Smooth muscle cell of the umbilical artery (primary cell): ENCODE data around the gene TRAPPC10. TPM values are rescaled to one million over a fixed set of nuclear protein-coding genes. Genes with fewer than 3 reads are reported as not detected.

Experiments used
- total RNA-seq: library from RNA; depleted of rRNA; stranded (reverse); fragments of >200 nt; gene quantifications from 2 replicates; pipeline ENCODE4 v1.2.3, GENCODE V29; 2014

Gene TRAPPC10
- total RNA-seq = 22.0 and 33.6 TPM in 2 replicates

GRCh38 chr21:44011579-44012473 is at the start of gene TRAPPC10:
Gene TRAPPC10 (plus strand): TSS chr21:44012309. CDS start chr21:44012494, 185 bp downstream.

GRCh38 chr21:44107026-44107501 is 95.0 kb downstream of the TRAPPC10 start, which contains the start of gene PWP2:
Gene PWP2 (plus strand): TSS chr21:44107399. CDS start chr21:44107417, 18 bp downstream.

Other genes with a start within 250 kb of the TRAPPC10 start
- 4.2 TPM in 2 replicates for gene CSTB, start 236.0 kb upstream of the TRAPPC10 start, total RNA-seq
- gene RRP1, start 222.7 kb upstream of the TRAPPC10 start, total RNA-seq = 13.7 and 22.7 TPM in 2 replicates
- gene AGPAT3, start 147.1 kb upstream of the TRAPPC10 start, total RNA-seq = 51.4 and 130 TPM in 2 replicates
- 4.8 and 6.7 TPM in 2 replicates for gene PWP2, start 95.1 kb downstream of the TRAPPC10 start, total RNA-seq
- 8.5 and 17.8 TPM in 2 replicates for gene GATD3, start 121.4 kb downstream of the TRAPPC10 start, total RNA-seq
- under 0.01 and 0.46 TPM in 2 replicates for gene ICOSLG, start 228.6 kb downstream of the TRAPPC10 start, total RNA-seq
- not detected in 2 replicates for gene DNMT3L, start 249.6 kb downstream of the TRAPPC10 start, total RNA-seq